Measurements from ENCODE around the gene PIK3C2A.

The PIK3C2A gene

DNA sequence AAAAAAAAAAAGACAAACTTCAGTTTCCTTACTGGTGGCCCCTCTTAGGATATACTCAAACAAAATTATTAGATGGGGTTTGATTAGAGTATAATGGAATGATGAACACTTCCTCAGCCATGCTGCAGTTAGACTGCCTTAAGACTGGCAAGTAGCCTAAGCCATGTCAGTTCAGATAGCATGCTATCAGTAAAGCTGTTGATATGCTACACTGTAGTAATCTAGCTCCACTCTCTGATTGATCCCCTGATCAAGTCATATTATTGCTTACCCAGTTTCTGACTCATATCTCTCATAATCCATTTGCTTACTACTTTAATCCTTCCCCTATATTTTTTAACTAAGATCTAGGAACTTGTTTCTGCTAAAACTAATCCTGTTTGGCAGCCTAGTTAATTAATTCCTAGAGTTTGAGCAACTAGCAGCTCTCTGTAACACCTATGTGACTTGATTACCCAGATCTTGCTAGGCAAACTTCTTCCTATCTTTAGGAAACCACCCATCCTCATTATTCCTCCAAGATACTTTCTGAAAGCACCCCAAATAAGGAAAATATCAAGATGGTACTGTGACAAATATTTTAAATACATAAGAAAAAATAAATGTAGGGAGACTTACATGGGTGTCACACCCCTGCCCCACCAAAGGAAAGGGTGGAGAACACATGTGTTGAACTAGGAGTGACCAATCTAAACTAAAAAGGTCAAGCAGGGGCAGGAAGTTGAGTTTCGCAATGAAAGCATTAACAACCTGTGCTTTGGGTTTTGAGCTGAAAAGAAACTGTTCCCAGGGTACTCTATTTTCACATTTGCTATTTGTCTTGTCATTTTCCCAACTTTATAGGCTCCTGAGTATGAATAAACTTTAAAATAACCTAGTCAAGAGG lies 43.2 kb downstream of the PIK3C2A start:
- H3K27me3 ChIP-seq: no peaks in the 10 kb centered on the region
- DNase-seq: no peak
- no peaks in the 10 kb centered on the region for H3K4me1 ChIP-seq
- no peak for TF ChIP-seq CTCF (IDR thresholded peaks at IDR 0.05; ENCODE audit: low read depth, low read length)
- H3K9me3 ChIP-seq: no peaks in the 10 kb centered on the region
- no peak overlapping the region for H3K4me3 ChIP-seq (ENCODE audit: low read depth, low read length)
- H3K36me3 ChIP-seq: no peaks in the 10 kb centered on the region

- DNase-seq: no peak
- no peaks in the 10 kb centered on the region for H3K9me3 ChIP-seq
- no peaks in the 10 kb centered on the region for H3K27me3 ChIP-seq
- H3K36me3 ChIP-seq: no peaks in the 10 kb centered on the region
- TF ChIP-seq CTCF (IDR thresholded peaks at IDR 0.05; ENCODE audit: low read depth, low read length): no peak
- no peaks in the 10 kb centered on the region for H3K4me1 ChIP-seq
- H3K4me3 ChIP-seq (ENCODE audit: low read depth, low read length): no peak overlapping the region
These were observed 44.0 kb downstream of the PIK3C2A start for GRCh38 chr11:17163736-17164135.

- H3K4me1 ChIP-seq: no peaks in the 10 kb centered on the region
These were observed 44.5 kb downstream of the PIK3C2A start for GRCh38 chr11:17163291-17163690.

DNA sequence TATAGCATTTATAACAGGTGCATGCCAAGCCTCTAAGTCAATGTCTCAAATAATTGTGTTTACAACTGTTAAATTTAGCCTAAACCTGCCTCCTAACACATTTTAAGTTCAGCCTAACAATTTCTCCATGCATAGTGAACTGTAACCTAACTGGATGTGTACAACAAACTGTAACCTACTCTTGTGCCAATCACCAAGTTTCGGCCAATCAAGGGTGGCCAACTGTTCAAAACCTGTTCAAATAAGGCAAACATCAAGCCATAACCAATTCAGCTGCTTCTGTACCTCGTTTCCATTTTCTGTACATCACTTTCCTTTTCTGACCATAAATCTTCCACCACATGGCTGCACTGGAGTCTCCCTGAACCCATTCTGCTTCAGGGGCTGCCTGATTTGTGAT lies 45.4 kb downstream of the PIK3C2A start:
- Histone ChIP-seq H3K36me3 (no peaks in the 10 kb centered on the region), H3K4me1 (no peaks in the 10 kb centered on the region), H3K4me3 (ENCODE audit: low read depth, low read length) (no peak overlapping the region), H3K27me3 (no peaks in the 10 kb centered on the region), H3K9me3 (no peaks in the 10 kb centered on the region)
- DNase-seq: no peak
- TF ChIP-seq CTCF (IDR thresholded peaks at IDR 0.05; ENCODE audit: low read depth, low read length): no peak

More at GRCh38 chr11:17163291-17163690, 44.5 kb downstream of the PIK3C2A start:
- no peak for DNase-seq
- H3K4me3 ChIP-seq (ENCODE audit: low read depth, low read length): no peak overlapping the region
- TF ChIP-seq CTCF (IDR thresholded peaks at IDR 0.05; ENCODE audit: low read depth, low read length): no peak
- no peaks in the 10 kb centered on the region for H3K27me3 ChIP-seq
- H3K36me3 ChIP-seq: no peaks in the 10 kb centered on the region
- no peaks in the 10 kb centered on the region for H3K9me3 ChIP-seq

GRCh38 chr11:17161515-17161914 lies 46.3 kb downstream of the PIK3C2A start:
- Histone ChIP-seq H3K36me3 (no peaks in the 10 kb centered on the region), H3K4me1 (no peaks in the 10 kb centered on the region), H3K27me3 (no peaks in the 10 kb centered on the region), H3K4me3 (ENCODE audit: low read depth, low read length) (no peak overlapping the region), H3K9me3 (no peaks in the 10 kb centered on the region)
- TF ChIP-seq CTCF (IDR thresholded peaks at IDR 0.05; ENCODE audit: low read depth, low read length): no peak
- DNase-seq: no peak

GRCh38 chr11:17159441-17159840 lies 48.3 kb downstream of the PIK3C2A start:
- Histone ChIP-seq H3K4me1 (no peaks in the 10 kb centered on the region), H3K36me3 (no peaks in the 10 kb centered on the region), H3K27me3 (no peaks in the 10 kb centered on the region), H3K9me3 (no peaks in the 10 kb centered on the region), H3K4me3 (ENCODE audit: low read depth, low read length) (no peak overlapping the region)
- TF ChIP-seq CTCF (IDR thresholded peaks at IDR 0.05; ENCODE audit: low read depth, low read length): no peak
- no peak for DNase-seq
